ENCODE data around the gene TRAF7.

TRAF7 gene

GRCh38 chr16:2190002-2190658 lies 34.5 kb downstream of the TRAF7 start:
- DNase-seq (ENCODE audit: low spot score): no peak
- in situ Hi-C loops (cut with MboI; ENCODE audit: low sequenced_read_pairs, unreplicated experiment): no loop called here
- TF ChIP-seq CTCF (IDR thresholded peaks at IDR 0.05; ENCODE audit: borderline replicate concordance, control extremely low read depth, extremely low read depth, insufficient read depth, missing control alignments): no peak

- in situ Hi-C loops (cut with MboI; ENCODE audit: low sequenced_read_pairs, unreplicated experiment): no loop called here
- DNase-seq (ENCODE audit: low spot score): no peak
- TF ChIP-seq CTCF (IDR thresholded peaks at IDR 0.05; ENCODE audit: borderline replicate concordance, control extremely low read depth, extremely low read depth, insufficient read depth, missing control alignments): no peak
These were observed 35.3 kb downstream of the TRAF7 start for GRCh38 chr16:2190659-2191445.

GRCh38 chr16:2191446-2191706 lies 35.8 kb downstream of the TRAF7 start:
- no peak for TF ChIP-seq CTCF (IDR thresholded peaks at IDR 0.05; ENCODE audit: borderline replicate concordance, control extremely low read depth, extremely low read depth, insufficient read depth, missing control alignments)
- in situ Hi-C loops (cut with MboI; ENCODE audit: low sequenced_read_pairs, unreplicated experiment): no loop called here
- no peak for DNase-seq (ENCODE audit: low spot score)

- in situ Hi-C loops (cut with MboI; ENCODE audit: low sequenced_read_pairs, unreplicated experiment): no loop called here
- no peak for TF ChIP-seq CTCF (IDR thresholded peaks at IDR 0.05; ENCODE audit: borderline replicate concordance, control extremely low read depth, extremely low read depth, insufficient read depth, missing control alignments)
- no peak for DNase-seq (ENCODE audit: low spot score)
These were observed 38.7 kb downstream of the TRAF7 start for GRCh38 chr16:2194166-2194834.

GRCh38 chr16:2194852-2195321 lies 39.3 kb downstream of the TRAF7 start:
- in situ Hi-C loops (cut with MboI; ENCODE audit: low sequenced_read_pairs, unreplicated experiment): no loop called here
- DNase-seq (ENCODE audit: low spot score): peak; percentile 85
- peak; percentile 43 for TF ChIP-seq CTCF (IDR thresholded peaks at IDR 0.05; ENCODE audit: borderline replicate concordance, control extremely low read depth, extremely low read depth, insufficient read depth, missing control alignments)

GRCh38 chr16:2195322-2196161 lies 40.0 kb downstream of the TRAF7 start:
- in situ Hi-C loops (cut with MboI; ENCODE audit: low sequenced_read_pairs, unreplicated experiment): no loop called here
- no peak for DNase-seq (ENCODE audit: low spot score)
- no peak for TF ChIP-seq CTCF (IDR thresholded peaks at IDR 0.05; ENCODE audit: borderline replicate concordance, control extremely low read depth, extremely low read depth, insufficient read depth, missing control alignments)
